SK-N-SH treated with all-trans-retinoic acid at 6 μM for 48 hours (cell line): ENCODE measurements around the gene FSTL1.

ENCODE experiments used
- GLIS3 ChIP-seq: fragments of 250-450 bp; sonication (Bioruptor Pico); IDR thresholded peaks from 2 replicates; pipeline ENCODE4 v1.5.0; 2020; ENCODE audit warnings: mild to moderate bottlenecking, moderate library complexity
- ISL1 ChIP-seq: fragments of 250-450 bp; sonication (Bioruptor Pico); IDR thresholded peaks from 2 replicates; pipeline ENCODE4 v2.1.2; 2022; ENCODE audit warnings: mild to moderate bottlenecking, moderate library complexity
- RARB ChIP-seq: fragments of 250-450 bp; sonication (Bioruptor Pico); IDR thresholded peaks from 2 replicates; pipeline ENCODE4 v1.8.0; 2021; ENCODE audit warnings: mild to moderate bottlenecking, moderate library complexity
- SNAI2 ChIP-seq: fragments of 250-450 bp; sonication (Bioruptor Pico); IDR thresholded peaks from 2 replicates; pipeline ENCODE4 v1.5.0; 2020; ENCODE audit warnings: mild to moderate bottlenecking, moderate library complexity
- TOX ChIP-seq: fragments of 250-450 bp; sonication (Bioruptor Pico); IDR thresholded peaks from 2 replicates; pipeline ENCODE4 v1.8.0; 2021; ENCODE audit warnings: mild to moderate bottlenecking, moderate library complexity, borderline replicate concordance
- ZFP3 ChIP-seq: fragments of 250-450 bp; sonication (Bioruptor Pico); IDR thresholded peaks from 2 replicates; pipeline ENCODE4 v1.5.0; 2020; ENCODE audit warnings: mild to moderate bottlenecking, moderate library complexity
- ZFP30 ChIP-seq: fragments of 450-650 bp; formaldehyde crosslinking; IDR thresholded peaks from 2 replicates; pipeline ENCODE4 v1.5.0; 2022; ENCODE audit warnings: mild to moderate bottlenecking, moderate library complexity
- ZNF8 ChIP-seq: fragments of 450-650 bp; formaldehyde crosslinking; IDR thresholded peaks from 2 replicates; pipeline ENCODE4 v1.5.0; 2020; ENCODE audit warnings: mild to moderate bottlenecking, moderate library complexity
- TF ChIP-seq, protein P1 (sequence below): fragments of 250-450 bp; sonication (Bioruptor Pico); IDR thresholded peaks from 2 replicates; pipeline ENCODE4 v1.5.1; 2020; ENCODE audit warnings: low read depth, mild to moderate bottlenecking, moderate library complexity
- TF ChIP-seq, protein P2 (sequence below): fragments of 250-450 bp; sonication (Bioruptor Pico); IDR thresholded peaks from 2 replicates; pipeline ENCODE4 v1.8.0; 2021; ENCODE audit warnings: low read depth, mild to moderate bottlenecking, moderate library complexity, borderline replicate concordance
- TF ChIP-seq, protein P3 (sequence below): fragments of 250-450 bp; sonication (Bioruptor Pico); IDR thresholded peaks from 2 replicates; pipeline ENCODE4 v1.5.1; 2021; ENCODE audit warnings: mild to moderate bottlenecking, moderate library complexity

DNA sequence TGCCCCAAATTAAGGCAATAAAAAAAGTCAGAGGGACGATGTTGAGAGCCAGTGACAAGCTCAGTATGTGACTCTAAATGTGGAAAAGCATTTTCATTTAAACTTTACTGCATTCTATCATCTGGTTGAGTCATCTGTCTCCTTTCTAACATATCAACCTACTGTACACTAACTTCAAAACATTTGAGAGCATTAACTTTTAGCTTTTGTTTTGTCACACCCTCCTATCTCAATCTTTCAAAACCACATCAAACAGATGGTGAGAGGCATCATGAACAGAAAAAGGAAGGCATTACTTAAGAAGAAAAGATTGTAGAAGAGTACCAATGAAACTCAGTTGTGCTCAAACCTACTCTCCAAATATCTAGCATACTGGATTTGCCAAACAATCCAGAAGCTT, 106.4 kb downstream of the FSTL1 start:
- TF ChIP-seq, protein P1, sequence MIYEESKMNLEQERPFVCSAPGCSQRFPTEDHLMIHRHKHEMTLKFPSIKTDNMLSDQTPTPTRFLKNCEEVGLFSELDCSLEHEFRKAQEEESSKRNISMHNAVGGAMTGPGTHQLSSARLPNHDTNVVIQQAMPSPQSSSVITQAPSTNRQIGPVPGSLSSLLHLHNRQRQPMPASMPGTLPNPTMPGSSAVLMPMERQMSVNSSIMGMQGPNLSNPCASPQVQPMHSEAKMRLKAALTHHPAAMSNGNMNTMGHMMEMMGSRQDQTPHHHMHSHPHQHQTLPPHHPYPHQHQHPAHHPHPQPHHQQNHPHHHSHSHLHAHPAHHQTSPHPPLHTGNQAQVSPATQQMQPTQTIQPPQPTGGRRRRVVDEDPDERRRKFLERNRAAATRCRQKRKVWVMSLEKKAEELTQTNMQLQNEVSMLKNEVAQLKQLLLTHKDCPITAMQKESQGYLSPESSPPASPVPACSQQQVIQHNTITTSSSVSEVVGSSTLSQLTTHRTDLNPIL = no peak
- TF ChIP-seq ZFP30 (CRISPR knock-in tag) (no peak), RARB (CRISPR knock-in tag) (no peak), ZFP3 (no peak), ISL1 (CRISPR knock-in tag) (no peak), ZNF8 (CRISPR knock-in tag) (no peak), GLIS3 (no peak), SNAI2 (CRISPR knock-in tag) (no peak), TOX (CRISPR knock-in tag) (no peak)
- TF ChIP-seq, protein P2, sequence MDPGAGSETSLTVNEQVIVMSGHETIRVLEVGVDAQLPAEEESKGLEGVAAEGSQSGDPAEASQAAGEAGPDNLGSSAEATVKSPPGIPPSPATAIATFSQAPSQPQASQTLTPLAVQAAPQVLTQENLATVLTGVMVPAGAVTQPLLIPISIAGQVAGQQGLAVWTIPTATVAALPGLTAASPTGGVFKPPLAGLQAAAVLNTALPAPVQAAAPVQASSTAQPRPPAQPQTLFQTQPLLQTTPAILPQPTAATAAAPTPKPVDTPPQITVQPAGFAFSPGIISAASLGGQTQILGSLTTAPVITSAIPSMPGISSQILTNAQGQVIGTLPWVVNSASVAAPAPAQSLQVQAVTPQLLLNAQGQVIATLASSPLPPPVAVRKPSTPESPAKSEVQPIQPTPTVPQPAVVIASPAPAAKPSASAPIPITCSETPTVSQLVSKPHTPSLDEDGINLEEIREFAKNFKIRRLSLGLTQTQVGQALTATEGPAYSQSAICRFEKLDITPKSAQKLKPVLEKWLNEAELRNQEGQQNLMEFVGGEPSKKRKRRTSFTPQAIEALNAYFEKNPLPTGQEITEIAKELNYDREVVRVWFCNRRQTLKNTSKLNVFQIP (CRISPR knock-in tag) = no peak
- TF ChIP-seq, protein P3, sequence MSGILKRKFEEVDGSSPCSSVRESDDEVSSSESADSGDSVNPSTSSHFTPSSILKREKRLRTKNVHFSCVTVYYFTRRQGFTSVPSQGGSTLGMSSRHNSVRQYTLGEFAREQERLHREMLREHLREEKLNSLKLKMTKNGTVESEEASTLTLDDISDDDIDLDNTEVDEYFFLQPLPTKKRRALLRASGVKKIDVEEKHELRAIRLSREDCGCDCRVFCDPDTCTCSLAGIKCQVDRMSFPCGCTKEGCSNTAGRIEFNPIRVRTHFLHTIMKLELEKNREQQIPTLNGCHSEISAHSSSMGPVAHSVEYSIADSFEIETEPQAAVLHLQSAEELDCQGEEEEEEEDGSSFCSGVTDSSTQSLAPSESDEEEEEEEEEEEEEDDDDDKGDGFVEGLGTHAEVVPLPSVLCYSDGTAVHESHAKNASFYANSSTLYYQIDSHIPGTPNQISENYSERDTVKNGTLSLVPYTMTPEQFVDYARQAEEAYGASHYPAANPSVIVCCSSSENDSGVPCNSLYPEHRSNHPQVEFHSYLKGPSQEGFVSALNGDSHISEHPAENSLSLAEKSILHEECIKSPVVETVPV (CRISPR knock-in tag) = no peak
